Fibroblast of pulmonary artery (primary cell): ENCODE measurements around the gene UBE2G2.

ENCODE experiments used
- DNase-seq: peaks from one replicate; pipeline ENCODE4 v3.0.0-alpha.2; 2010; ENCODE audit warnings: low read depth
- H3K4me3 ChIP-seq: replicated peaks from 2 replicates; pipeline ENCODE4 v1.5.1; 2011; ENCODE audit warnings: low read depth, mild to moderate bottlenecking, control low read depth, low read length, moderate library complexity
- CTCF ChIP-seq: IDR thresholded peaks from 2 replicates; pipeline ENCODE4 v1.5.1; 2011; ENCODE audit warnings: mild to moderate bottlenecking, control low read depth, low read length, inconsistent platforms; ENCODE audit errors: missing control alignments

Gene UBE2G2

GRCh38 chr21:44804762-44805161, 3.1 kb upstream of the UBE2G2 start:
- no peak for DNase-seq
- no peak overlapping the region for H3K4me3 ChIP-seq
- no peak for TF ChIP-seq CTCF

- DNase-seq = no peak
- H3K4me3 ChIP-seq = no peak overlapping the region
- TF ChIP-seq CTCF = no peak
These were observed 2.0 kb upstream of the UBE2G2 start for GRCh38 chr21:44803651-44804050.

DNA sequence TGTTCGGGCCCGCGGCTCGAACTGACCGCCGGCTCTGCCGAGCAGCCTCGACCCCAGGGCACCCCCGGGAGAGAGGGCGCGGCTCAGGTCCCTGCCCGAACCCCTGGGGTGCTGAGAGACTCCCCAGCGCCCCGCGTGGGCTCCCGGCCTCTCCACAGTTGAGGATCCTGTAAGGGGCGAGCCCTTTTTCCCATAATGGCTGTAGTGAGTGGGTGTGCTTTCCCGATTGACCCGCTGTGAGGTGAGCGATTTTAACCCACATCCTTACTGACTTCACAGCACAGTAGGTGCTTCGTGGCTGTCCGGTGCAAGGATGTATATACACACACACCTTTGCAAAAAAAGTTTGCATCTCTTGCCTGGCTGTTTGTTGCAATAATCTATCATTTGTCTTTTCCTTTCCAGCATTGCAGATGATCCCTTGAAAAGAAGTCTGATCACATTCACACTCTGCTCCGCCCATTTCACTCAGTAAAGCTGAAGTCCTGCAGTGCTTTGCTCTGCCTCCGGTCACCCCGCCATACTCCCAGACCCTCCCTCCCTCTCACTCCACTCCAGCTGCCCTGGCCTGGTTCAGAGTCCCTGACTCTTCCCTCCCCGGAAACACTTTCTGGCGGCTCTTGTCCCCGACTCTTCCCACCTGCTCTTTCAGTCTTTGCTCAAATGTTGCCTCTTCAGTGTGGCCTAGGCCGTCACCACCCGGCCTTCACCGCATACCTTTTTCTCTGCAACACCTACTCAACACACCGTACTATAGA, 955 bp upstream of the UBE2G2 start:
- DNase-seq = no peak
- no peak for TF ChIP-seq CTCF
- peak overlapping the region; percentile 82 for H3K4me3 ChIP-seq

DNA sequence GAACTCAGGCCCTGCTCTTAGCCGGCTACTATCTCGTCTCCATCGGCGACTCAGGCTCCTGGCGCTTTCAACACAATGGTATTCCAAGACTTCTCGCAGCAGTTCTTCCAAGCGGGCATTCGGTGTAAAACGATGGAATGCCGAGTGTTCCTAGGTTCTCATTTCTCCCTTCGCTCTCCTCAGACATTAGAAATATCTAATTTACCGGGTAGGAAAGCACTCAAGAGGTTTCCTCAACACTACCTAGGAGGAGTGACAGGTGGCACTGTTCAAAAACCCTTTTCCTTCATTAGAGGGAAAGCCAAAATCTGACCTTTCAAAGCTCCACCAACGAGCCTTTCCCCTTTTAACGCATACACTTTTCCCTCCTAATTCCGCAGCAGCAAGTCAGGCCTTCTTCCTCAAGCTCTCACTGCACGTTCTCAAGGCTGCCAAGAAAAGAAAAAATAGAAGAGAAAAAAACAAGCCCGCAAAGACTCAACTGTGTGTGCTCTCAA, 601 bp downstream of the UBE2G2 start:
- peak overlapping the region; percentile 82 for H3K4me3 ChIP-seq
- peak; percentile 35 for DNase-seq
- peak; percentile 41 for TF ChIP-seq CTCF

GRCh38 chr21:44800103-44800502, 1.5 kb downstream of the UBE2G2 start:
- peak; percentile 54 for TF ChIP-seq CTCF
- H3K4me3 ChIP-seq = peak overlapping the region; percentile 82

GRCh38 chr21:44799646-44800045, 2.0 kb downstream of the UBE2G2 start:
- no peak for TF ChIP-seq CTCF
- H3K4me3 ChIP-seq = no peak overlapping the region
- no peak for DNase-seq

More at GRCh38 chr21:44800103-44800502, 1.5 kb downstream of the UBE2G2 start:
- DNase-seq = peak; percentile 65

DNA sequence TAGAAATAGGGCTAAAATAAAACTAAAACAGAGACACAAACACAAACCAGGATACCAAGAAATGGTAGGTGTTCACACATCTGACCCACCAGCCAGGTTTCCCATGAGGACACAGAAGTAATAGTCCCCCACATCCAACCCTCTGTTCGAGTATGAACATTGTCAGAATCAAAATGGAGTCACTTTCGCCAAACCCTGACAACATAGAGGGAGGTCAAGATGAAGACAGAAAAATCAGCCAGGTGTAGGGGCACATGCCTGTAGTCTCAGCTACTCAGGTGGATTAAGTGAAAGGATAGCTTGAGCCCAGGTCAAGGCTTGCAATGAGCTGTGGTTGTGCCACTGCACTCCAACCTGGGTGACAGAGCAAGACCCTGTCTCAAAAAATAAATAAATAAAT, 3.8 kb downstream of the UBE2G2 start:
- no peak for TF ChIP-seq CTCF
- DNase-seq = no peak

More for the DNA sequence above, 3.8 kb downstream of the UBE2G2 start:
- no peak overlapping the region for H3K4me3 ChIP-seq
